Measurements from ENCODE around the gene TEX55.

GRCh38 chr3:119157971-119158370 is 12.0 kb downstream of the TEX55 start:
- TF ChIP-seq, protein P1, sequence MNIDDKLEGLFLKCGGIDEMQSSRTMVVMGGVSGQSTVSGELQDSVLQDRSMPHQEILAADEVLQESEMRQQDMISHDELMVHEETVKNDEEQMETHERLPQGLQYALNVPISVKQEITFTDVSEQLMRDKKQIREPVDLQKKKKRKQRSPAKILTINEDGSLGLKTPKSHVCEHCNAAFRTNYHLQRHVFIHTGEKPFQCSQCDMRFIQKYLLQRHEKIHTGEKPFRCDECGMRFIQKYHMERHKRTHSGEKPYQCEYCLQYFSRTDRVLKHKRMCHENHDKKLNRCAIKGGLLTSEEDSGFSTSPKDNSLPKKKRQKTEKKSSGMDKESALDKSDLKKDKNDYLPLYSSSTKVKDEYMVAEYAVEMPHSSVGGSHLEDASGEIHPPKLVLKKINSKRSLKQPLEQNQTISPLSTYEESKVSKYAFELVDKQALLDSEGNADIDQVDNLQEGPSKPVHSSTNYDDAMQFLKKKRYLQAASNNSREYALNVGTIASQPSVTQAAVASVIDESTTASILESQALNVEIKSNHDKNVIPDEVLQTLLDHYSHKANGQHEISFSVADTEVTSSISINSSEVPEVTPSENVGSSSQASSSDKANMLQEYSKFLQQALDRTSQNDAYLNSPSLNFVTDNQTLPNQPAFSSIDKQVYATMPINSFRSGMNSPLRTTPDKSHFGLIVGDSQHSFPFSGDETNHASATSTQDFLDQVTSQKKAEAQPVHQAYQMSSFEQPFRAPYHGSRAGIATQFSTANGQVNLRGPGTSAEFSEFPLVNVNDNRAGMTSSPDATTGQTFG (tag by site-specific recombination; IDR thresholded peaks at IDR 0.05; ENCODE audit: borderline replicate concordance), result no peak
- TF ChIP-seq, protein P2, sequence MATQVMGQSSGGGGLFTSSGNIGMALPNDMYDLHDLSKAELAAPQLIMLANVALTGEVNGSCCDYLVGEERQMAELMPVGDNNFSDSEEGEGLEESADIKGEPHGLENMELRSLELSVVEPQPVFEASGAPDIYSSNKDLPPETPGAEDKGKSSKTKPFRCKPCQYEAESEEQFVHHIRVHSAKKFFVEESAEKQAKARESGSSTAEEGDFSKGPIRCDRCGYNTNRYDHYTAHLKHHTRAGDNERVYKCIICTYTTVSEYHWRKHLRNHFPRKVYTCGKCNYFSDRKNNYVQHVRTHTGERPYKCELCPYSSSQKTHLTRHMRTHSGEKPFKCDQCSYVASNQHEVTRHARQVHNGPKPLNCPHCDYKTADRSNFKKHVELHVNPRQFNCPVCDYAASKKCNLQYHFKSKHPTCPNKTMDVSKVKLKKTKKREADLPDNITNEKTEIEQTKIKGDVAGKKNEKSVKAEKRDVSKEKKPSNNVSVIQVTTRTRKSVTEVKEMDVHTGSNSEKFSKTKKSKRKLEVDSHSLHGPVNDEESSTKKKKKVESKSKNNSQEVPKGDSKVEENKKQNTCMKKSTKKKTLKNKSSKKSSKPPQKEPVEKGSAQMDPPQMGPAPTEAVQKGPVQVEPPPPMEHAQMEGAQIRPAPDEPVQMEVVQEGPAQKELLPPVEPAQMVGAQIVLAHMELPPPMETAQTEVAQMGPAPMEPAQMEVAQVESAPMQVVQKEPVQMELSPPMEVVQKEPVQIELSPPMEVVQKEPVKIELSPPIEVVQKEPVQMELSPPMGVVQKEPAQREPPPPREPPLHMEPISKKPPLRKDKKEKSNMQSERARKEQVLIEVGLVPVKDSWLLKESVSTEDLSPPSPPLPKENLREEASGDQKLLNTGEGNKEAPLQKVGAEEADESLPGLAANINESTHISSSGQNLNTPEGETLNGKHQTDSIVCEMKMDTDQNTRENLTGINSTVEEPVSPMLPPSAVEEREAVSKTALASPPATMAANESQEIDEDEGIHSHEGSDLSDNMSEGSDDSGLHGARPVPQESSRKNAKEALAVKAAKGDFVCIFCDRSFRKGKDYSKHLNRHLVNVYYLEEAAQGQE (tag by site-specific recombination; IDR thresholded peaks at IDR 0.05), result no peak
- TF ChIP-seq CTCF (tag by site-specific recombination; IDR thresholded peaks at IDR 0.05), result no peak
- no peak for TF ChIP-seq ZXDB (tag by site-specific recombination; IDR thresholded peaks at IDR 0.05)
- no peak for TF ChIP-seq YY1 (tag by site-specific recombination; IDR thresholded peaks at IDR 0.05)
- TF ChIP-seq ATF2 (tag by site-specific recombination; IDR thresholded peaks at IDR 0.05; ENCODE audit: low read depth), result no peak
- TF ChIP-seq ZBTB17 (tag by site-specific recombination; IDR thresholded peaks at IDR 0.05), result no peak
